Fibroblast of lung (primary cell): ENCODE data around the gene PAK6. TPM values are rescaled to one million over a fixed set of nuclear protein-coding genes. Genes with fewer than 3 reads are reported as not detected.

Experiments
- DNase-seq, 2 donors: peaks; one replicate each; pipeline versions ENCODE4 v3.0.0 to v3.0.0-alpha.2; 2010; ENCODE audit warnings: low read depth in 2 of 2
- H2AFZ ChIP-seq: 2 replicates; pipeline ENCODE4 v1.5.1; 2012; ENCODE audit warnings: low read length, control low read depth, inconsistent platforms
- H3K27ac ChIP-seq: 2 replicates; pipeline ENCODE4 v1.5.1; 2011; ENCODE audit warnings: low read length, control low read depth; ENCODE audit not compliant: insufficient read depth
- H3K27me3 ChIP-seq: 2 replicates; pipeline ENCODE4 v1.5.1; 2011; ENCODE audit warnings: mild to moderate bottlenecking, low read length; ENCODE audit not compliant: control insufficient read depth, insufficient read depth
- H3K36me3 ChIP-seq: 2 replicates; pipeline ENCODE4 v1.5.1; 2011; ENCODE audit warnings: low read length; ENCODE audit not compliant: control insufficient read depth, insufficient read depth
- H3K4me1 ChIP-seq: 2 replicates; pipeline ENCODE4 v1.5.1; 2011; ENCODE audit warnings: low read length; ENCODE audit not compliant: control insufficient read depth, insufficient read depth; ENCODE audit errors: extremely low read depth
- H3K4me2 ChIP-seq: 2 replicates; pipeline ENCODE4 v1.5.1; 2011; ENCODE audit warnings: low read length, control low read depth; ENCODE audit not compliant: insufficient read depth; ENCODE audit errors: extremely low read depth
- H3K4me3 ChIP-seq, 4 experiments: fragments of 200-600 bp in 1 of 4; sonication (generic) in 1 of 4; replicated peaks in 1 of 4; 2 replicates each; pipeline ENCODE4 v1.5.1; 2011 to 2016; ENCODE audit warnings: low read length in 4 of 4, low read depth in 3 of 4, mild to moderate bottlenecking in 3 of 4, control low read depth in 2 of 4, inconsistent platforms in 1 of 4, mixed read lengths in 1 of 4; ENCODE audit not compliant: insufficient read depth in 1 of 4; ENCODE audit errors: control extremely low read depth in 1 of 4
- H3K79me2 ChIP-seq: 2 replicates; pipeline ENCODE4 v1.5.1; 2012; ENCODE audit warnings: mild to moderate bottlenecking, low read length, inconsistent platforms; ENCODE audit not compliant: control insufficient read depth, insufficient read depth
- H3K9ac ChIP-seq: 2 replicates; pipeline ENCODE4 v1.5.1; 2011; ENCODE audit warnings: mild to moderate bottlenecking, low read length, control low read depth; ENCODE audit not compliant: insufficient read depth
- H3K9me3 ChIP-seq: 2 replicates; pipeline ENCODE4 v1.5.1; 2012; ENCODE audit warnings: low read depth, low read length; ENCODE audit not compliant: control insufficient read depth, insufficient read depth
- H4K20me1 ChIP-seq: 2 replicates; pipeline ENCODE4 v1.5.1; 2011; ENCODE audit warnings: low read length; ENCODE audit not compliant: control insufficient read depth, insufficient read depth; ENCODE audit errors: extremely low read depth
- EZH2 ChIP-seq: IDR thresholded peaks from 2 replicates; pipeline ENCODE4 v1.5.1; 2012; ENCODE audit warnings: low read length, control low read depth, mild to moderate bottlenecking; ENCODE audit errors: missing control alignments
- polyA plus RNA-seq, 2 donors: library from polyadenylated mRNA; depleted of rRNA in 1 of 2; stranded (reverse) in 1 of 2; unstranded in 1 of 2; fragments of >200 nt; gene quantifications; 2 replicates each; pipeline ENCODE4 v1.2.1, GENCODE V29; 2011 to 2012; ENCODE audit warnings: missing spikeins in 1 of 2
- total RNA-seq: library from RNA; depleted of rRNA; stranded (reverse); fragments of >200 nt; gene quantifications from 2 replicates; pipeline ENCODE4 v1.2.1, GENCODE V29; 2014
- TF ChIP-seq, protein P1 (sequence below), 2 donors: IDR thresholded peaks in 1 of 2; conservative IDR thresholded peaks in 1 of 2; 1 replicate in 1 of 2; 2 replicates in 1 of 2; pipeline ENCODE4 v1.5.1; 2011 to 2012; ENCODE audit warnings: low read length in 2 of 2, control low read depth in 1 of 2, inconsistent platforms in 1 of 2, low read depth in 1 of 2, mild to moderate bottlenecking in 1 of 2

Gene PAK6
- total and polyA plus RNA-seq, 2 donors (not counting 1 experiment from before 2014, with no cell fraction given) = 0.03 TPM; not detected in 1

DNA sequence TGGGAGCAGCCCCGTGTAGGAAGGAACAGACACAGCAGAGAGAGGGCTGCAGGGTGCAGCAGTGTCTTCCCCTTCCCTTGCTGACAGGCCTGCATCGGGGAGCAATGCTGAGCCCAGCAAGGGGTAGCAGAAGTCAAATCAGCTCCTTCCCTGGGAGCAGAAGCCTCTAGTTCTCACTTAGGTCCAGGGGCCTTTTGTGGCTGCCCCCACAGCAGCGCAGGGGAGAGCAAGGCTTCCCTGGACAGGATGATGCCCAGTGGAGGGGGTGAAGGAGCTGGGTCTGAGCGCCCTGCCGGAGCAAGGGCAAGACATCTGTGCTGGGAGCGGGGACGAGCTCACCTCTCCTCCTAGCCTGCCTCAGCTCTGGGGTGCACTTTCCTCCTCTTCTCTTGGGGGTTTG lies 68.0 kb downstream of the PAK6 start:
- Histone ChIP-seq H3K27me3 (peaks cover 27% of the 10 kb centered on the region), H3K9ac (no peak overlapping the region), H2AFZ (no peak overlapping the region), H3K36me3 (no peaks in the 10 kb centered on the region), H3K27ac (no peak overlapping the region), H4K20me1 (no peaks in the 10 kb centered on the region), H3K4me1 (no peaks in the 10 kb centered on the region), H3K4me2 (no peak overlapping the region), H3K79me2 (no peaks in the 10 kb centered on the region), H3K9me3 (no peaks in the 10 kb centered on the region), H3K4me3 (no peak overlapping the region)
- TF ChIP-seq EZH2 = no peak
- TF ChIP-seq, protein P1, sequence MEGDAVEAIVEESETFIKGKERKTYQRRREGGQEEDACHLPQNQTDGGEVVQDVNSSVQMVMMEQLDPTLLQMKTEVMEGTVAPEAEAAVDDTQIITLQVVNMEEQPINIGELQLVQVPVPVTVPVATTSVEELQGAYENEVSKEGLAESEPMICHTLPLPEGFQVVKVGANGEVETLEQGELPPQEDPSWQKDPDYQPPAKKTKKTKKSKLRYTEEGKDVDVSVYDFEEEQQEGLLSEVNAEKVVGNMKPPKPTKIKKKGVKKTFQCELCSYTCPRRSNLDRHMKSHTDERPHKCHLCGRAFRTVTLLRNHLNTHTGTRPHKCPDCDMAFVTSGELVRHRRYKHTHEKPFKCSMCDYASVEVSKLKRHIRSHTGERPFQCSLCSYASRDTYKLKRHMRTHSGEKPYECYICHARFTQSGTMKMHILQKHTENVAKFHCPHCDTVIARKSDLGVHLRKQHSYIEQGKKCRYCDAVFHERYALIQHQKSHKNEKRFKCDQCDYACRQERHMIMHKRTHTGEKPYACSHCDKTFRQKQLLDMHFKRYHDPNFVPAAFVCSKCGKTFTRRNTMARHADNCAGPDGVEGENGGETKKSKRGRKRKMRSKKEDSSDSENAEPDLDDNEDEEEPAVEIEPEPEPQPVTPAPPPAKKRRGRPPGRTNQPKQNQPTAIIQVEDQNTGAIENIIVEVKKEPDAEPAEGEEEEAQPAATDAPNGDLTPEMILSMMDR (conservative IDR thresholded peaks at IDR 0.05 in 1 of 2, IDR thresholded peaks at IDR 0.05 in 1 of 2; ENCODE audit: low read depth in 1 of 2, low read length in 2 of 2) = no peak
- no peak for DNase-seq

DNA sequence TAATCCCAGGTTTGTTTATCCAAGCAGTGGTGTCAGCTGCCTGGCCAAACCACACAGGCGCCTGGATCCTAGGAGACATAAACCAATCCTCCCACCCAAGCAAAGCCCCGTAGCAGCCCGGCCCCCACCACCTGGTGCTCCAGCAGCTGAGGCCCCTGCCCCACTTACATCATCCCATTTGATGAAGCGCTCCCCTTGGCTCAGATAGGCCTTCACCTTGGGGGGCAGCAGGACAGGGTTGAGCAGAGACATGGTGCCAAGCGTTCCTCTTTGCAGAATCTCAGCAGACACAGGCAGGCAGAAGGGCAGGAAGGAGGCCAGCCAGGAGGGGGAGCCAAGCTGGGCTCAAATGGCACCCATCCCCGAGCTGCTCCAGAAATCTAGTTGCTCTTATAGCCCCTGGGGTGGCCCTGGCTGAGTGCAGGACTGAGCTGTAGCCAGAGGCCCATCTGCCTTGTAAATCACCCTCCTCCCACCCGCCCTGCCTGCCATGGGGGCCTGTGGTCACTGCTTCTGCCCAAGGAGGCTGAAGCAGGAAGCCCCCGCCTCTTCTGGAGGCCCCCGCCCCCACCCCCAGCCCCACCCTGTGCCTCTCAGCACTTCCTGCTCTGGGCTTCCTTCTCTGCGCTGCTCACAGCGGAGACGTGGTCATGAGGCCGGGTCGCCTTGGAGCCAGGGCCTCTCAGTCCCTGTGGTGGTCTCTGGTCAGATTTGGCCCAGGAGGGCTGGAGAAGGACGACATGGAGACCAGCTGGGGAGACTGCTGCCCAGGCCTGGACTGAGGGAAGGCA lies 68.8 kb downstream of the PAK6 start, which contains the start of gene PLCB2:
PLCB2 (minus strand) TSS at position 515 of the 791 bp plus-strand sequence; CDS start at position 252, 263 bp downstream.
- Histone ChIP-seq H3K4me1 (no peaks in the 10 kb centered on the region), H3K79me2 (no peaks in the 10 kb centered on the region), H3K9me3 (no peaks in the 10 kb centered on the region), H3K36me3 (no peaks in the 10 kb centered on the region), H3K27ac (no peak within 1 kb of the TSS), H2AFZ (no peak within 1 kb of the TSS), H3K9ac (no peak within 1 kb of the TSS), H3K4me2 (no peak within 1 kb of the TSS), H3K4me3 (no peak within 1 kb of the TSS), H3K27me3 (peaks cover 30% of the 10 kb centered on the region), H4K20me1 (no peaks in the 10 kb centered on the region)
- no peak for DNase-seq
- TF ChIP-seq EZH2 = no peak
- TF ChIP-seq, protein P1 (conservative IDR thresholded peaks at IDR 0.05 in 1 of 2, IDR thresholded peaks at IDR 0.05 in 1 of 2; ENCODE audit: low read depth in 1 of 2, low read length in 2 of 2) = peak in 1 of 2 donors; percentile 29

DNA sequence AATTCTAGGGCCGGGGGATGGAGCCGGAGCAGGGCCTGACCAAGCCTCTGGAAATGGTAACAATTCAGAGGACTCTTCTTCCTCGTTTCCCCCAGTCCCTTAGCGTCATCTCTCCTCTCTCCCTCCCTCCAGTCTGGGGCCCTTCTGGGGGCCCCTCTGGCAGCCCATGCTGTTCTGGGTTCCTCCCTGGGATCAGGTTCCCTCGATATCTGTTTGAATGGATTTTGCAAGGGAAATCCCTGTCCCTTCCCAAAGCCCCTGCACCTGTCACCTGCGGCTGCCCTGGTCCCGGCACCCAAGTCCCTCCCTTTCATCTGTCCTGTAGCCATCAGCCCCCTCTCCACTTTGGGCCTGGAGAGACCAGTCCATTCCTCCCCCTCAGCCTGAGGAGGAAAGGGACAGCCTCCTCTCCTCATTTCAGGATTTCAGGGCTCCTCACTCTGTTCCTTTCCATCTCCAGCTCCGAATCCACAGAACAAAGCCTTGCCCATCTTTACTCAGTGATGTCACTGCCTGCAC lies 70.5 kb downstream of the PAK6 start:
- no peak overlapping the region for H3K4me3 ChIP-seq
- no peaks in the 10 kb centered on the region for H3K79me2 ChIP-seq
- peaks cover 30% of the 10 kb centered on the region for H3K27me3 ChIP-seq
- H3K4me2 ChIP-seq = no peak overlapping the region
- no peak overlapping the region for H3K9ac ChIP-seq
- no peak for DNase-seq
- no peak overlapping the region for H3K27ac ChIP-seq
- no peaks in the 10 kb centered on the region for H3K4me1 ChIP-seq
- no peak overlapping the region for H2AFZ ChIP-seq
- no peaks in the 10 kb centered on the region for H4K20me1 ChIP-seq
- no peaks in the 10 kb centered on the region for H3K9me3 ChIP-seq
- H3K36me3 ChIP-seq = no peaks in the 10 kb centered on the region
- TF ChIP-seq, protein P1 (conservative IDR thresholded peaks at IDR 0.05 in 1 of 2, IDR thresholded peaks at IDR 0.05 in 1 of 2; ENCODE audit: low read depth in 1 of 2, low read length in 2 of 2) = no peak
